HG03097 (cell line): ENCODE results near the gene LCN6.
"Not testable (repeated sequence)": the region's sequence is repeated elsewhere in the genome, so short reads cannot be mapped to it uniquely, and the experiment has no call there.

Experiments
- ATAC-seq: cut with Tn5 transposase; IDR thresholded peaks from one replicate; pipeline ENCODE4 v1.9.1; 2021; ENCODE audit not compliant: unreplicated experiment, low FRiP score

The LCN6 gene

GRCh38 chr9:136748201-136748600 is at the start of gene LCN6:
TSS of gene LCN6 (minus strand) at chr9:136748525. CDS start at chr9:136748483, 42 bp downstream.
- ATAC-seq, result no peak

- not testable (repeated sequence) for ATAC-seq
Measured at GRCh38 chr9:136796775-136797347, 48.5 kb upstream of the LCN6 start.

GRCh38 chr9:136796238-136796774 is 48.0 kb upstream of the LCN6 start, which contains the start of gene CCDC183:
TSS of gene CCDC183 (plus strand) at chr9:136796338. CDS start at chr9:136796398, 60 bp downstream.
- ATAC-seq, result no peak

- no peak for ATAC-seq
Measured at GRCh38 chr9:136795000-136795348, 46.6 kb upstream of the LCN6 start.

- no peak for ATAC-seq
Measured at GRCh38 chr9:136794281-136794999, 46.1 kb upstream of the LCN6 start.

GRCh38 chr9:136793086-136793946 is 45.0 kb upstream of the LCN6 start:
- no peak for ATAC-seq

- no peak for ATAC-seq
Measured at GRCh38 chr9:136792321-136793085, 44.2 kb upstream of the LCN6 start.

- ATAC-seq, result no peak
Measured at GRCh38 chr9:136791516-136792276, 43.4 kb upstream of the LCN6 start.

- peak; percentile 82 for ATAC-seq
Measured at GRCh38 chr9:136790640-136791515, 42.6 kb upstream of the LCN6 start, which contains the start of gene TMEM141. TSS of gene TMEM141 (plus strand) at chr9:136791344. CDS start at chr9:136791371, 27 bp downstream.

GRCh38 chr9:136789523-136789937 is 41.2 kb upstream of the LCN6 start:
- ATAC-seq, result no peak

GRCh38 chr9:136788644-136789522 is 40.6 kb upstream of the LCN6 start:
- not testable (repeated sequence) for ATAC-seq

- ATAC-seq, result no peak
Measured at GRCh38 chr9:136787690-136788400, 39.5 kb upstream of the LCN6 start.

GRCh38 chr9:136786983-136787382 is 38.7 kb upstream of the LCN6 start:
- ATAC-seq, result not testable (repeated sequence)

- no peak for ATAC-seq
Measured at GRCh38 chr9:136786451-136786850, 38.1 kb upstream of the LCN6 start.

GRCh38 chr9:136785565-136786355 is 37.4 kb upstream of the LCN6 start:
- ATAC-seq, result not testable (repeated sequence)

- no peak for ATAC-seq
Measured at GRCh38 chr9:136784997-136785361, 36.7 kb upstream of the LCN6 start.
